Measurements from ENCODE around the gene CPNE4. TPM values are rescaled to one million over a fixed set of nuclear protein-coding genes. Genes with fewer than 3 reads are reported as not detected.

The CPNE4 gene
- total and polyA plus RNA-seq, 4 donors = 3.2 to 22.8 (median 16.7) TPM

DNA sequence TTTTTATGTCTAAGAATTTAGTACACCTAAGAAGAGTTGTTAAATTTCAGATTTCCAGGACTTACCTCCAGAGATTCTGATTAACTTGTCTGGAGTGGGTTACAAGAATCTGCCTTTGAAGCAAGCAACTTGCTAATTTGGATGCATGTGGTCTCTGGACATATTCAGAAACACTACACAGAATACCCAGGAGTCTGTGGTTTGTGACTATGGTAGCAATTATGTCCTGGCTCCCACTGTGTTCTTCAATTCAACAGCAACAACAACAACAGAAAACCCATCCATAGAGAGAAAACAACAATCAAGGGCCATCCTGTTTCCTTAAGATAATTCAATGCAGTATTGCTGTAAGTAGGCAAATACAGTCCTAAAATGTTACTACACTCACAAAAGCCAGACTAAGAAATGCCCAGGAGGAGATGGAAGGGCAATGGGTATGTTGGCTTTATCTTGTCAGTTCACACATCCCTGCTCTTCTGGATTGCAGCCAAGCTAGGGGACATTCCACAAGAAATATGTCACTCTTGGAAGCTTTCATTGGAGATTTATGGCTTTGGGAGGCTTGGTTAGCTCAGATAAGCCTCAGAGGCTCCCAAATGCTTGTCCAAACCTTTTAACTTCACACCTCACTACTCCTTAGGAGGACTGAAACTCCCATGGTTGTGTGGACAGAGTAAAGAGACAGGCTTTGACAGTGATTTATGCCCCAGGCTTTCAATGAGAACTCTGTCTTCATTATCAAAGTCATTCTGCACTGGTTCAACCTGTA is 432.6 kb downstream of the CPNE4 start:
- H3K27ac ChIP-seq (ENCODE audit: low read depth, low read length) = no peak overlapping the region
- DNase-seq (ENCODE audit: low read depth in 4 of 6, low spot score in 6 of 6) = peak in 2 of 6 donors; percentile 7 to 54
- H3K36me3 ChIP-seq (ENCODE audit: control insufficient read depth, insufficient read depth, low read length) = no peaks in the 10 kb centered on the region
- no peaks in the 10 kb centered on the region for H3K4me1 ChIP-seq (ENCODE audit: control insufficient read depth, insufficient read depth, low read length)
- H3K4me3 ChIP-seq (ENCODE audit: low read depth, low read length) = no peak overlapping the region
- no peaks in the 10 kb centered on the region for H3K27me3 ChIP-seq (ENCODE audit: control insufficient read depth, insufficient read depth, low read length)
- no peaks in the 10 kb centered on the region for H3K9me3 ChIP-seq (ENCODE audit: control insufficient read depth, insufficient read depth, low read length)

DNA sequence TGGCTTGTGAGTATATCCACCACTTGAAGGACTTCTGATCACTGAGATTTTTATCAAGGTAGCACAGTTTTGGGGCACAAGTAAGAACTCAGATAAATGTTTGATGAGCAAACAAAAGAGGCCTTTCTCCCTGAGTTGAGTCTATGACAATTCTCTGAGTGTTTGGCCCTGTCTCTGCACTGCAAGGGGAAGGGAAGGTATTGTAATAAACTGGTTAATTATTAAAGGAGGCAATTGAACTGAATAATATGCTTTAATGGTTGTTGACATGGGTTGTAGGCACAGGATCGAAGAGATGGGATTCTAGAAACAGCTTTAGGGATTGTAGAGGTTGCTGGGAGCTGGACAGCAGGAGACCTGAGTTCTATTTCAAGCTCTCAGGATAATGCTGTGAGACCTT is 437.0 kb downstream of the CPNE4 start:
- no peaks in the 10 kb centered on the region for H3K36me3 ChIP-seq (ENCODE audit: control insufficient read depth, insufficient read depth, low read length)
- H3K4me1 ChIP-seq (ENCODE audit: control insufficient read depth, insufficient read depth, low read length) = no peaks in the 10 kb centered on the region
- H3K9me3 ChIP-seq (ENCODE audit: control insufficient read depth, insufficient read depth, low read length) = no peaks in the 10 kb centered on the region
- no peaks in the 10 kb centered on the region for H3K27me3 ChIP-seq (ENCODE audit: control insufficient read depth, insufficient read depth, low read length)
- DNase-seq (ENCODE audit: low read depth in 4 of 6, low spot score in 6 of 6) = no peak
- no peak overlapping the region for H3K4me3 ChIP-seq (ENCODE audit: low read depth, low read length)
- H3K27ac ChIP-seq (ENCODE audit: low read depth, low read length) = no peak overlapping the region
- WGBS (ENCODE audit: insufficient coverage) = no CpG with 5 or more reads among the region's 1 CpG

DNA sequence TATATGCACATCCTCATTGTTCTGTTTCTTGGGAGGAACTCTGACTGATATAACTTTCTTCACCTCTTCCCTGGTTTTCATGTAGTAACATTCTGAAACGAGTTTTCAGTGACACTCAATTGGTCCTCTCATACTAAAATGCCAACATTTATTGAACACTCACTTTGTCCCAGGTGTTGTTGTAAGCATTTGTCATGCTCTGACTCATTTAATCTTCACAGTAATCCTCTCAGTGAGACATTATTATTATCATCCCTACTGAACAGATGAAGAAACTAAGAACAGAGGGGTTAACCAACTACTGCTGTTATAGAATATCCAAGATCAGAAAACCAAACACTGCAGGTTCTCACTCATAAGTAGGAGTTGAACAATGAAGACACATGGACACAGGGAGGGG is 437.9 kb downstream of the CPNE4 start:
- Histone ChIP-seq H3K27me3 (ENCODE audit: control insufficient read depth, insufficient read depth, low read length) (no peaks in the 10 kb centered on the region), H3K4me1 (ENCODE audit: control insufficient read depth, insufficient read depth, low read length) (no peaks in the 10 kb centered on the region), H3K4me3 (ENCODE audit: low read depth, low read length) (no peak overlapping the region), H3K36me3 (ENCODE audit: control insufficient read depth, insufficient read depth, low read length) (no peaks in the 10 kb centered on the region), H3K27ac (ENCODE audit: low read depth, low read length) (no peak overlapping the region), H3K9me3 (ENCODE audit: control insufficient read depth, insufficient read depth, low read length) (no peaks in the 10 kb centered on the region)
- DNase-seq (ENCODE audit: low read depth in 4 of 6, low spot score in 6 of 6) = no peak
- WGBS (ENCODE audit: insufficient coverage) = 83% methylated on average over 1 of the region's 1 CpG

DNA sequence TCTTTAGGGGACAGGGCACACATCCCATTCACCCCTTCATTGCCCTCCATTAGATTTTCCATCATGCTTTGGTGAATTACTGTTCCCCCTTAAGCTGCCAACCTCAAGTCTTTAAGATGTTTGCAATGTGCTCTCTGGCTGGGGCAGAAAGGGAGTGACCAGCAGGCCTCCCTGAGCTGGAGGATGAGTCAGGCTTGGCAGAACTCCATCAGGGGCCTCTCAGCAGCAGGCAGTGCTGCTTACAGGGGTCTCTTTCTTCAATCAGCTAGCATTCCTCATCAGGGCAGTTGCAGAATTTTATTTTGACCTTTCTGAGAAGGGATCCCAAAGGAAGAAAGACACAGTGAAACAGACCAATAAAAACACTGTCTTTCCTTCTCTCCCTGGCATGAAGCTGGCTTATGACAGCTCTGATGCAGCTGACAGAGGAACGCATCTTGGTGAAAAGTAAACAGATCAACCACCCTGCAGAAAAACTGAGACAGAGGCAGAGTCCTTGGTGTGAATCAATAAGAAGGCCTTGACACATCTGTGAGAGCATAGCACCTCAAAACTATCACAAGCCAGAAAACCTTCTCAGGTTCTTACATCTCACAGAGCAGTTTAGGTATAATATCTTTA is 443.3 kb downstream of the CPNE4 start:
- Histone ChIP-seq H3K4me1 (ENCODE audit: control insufficient read depth, insufficient read depth, low read length) (peaks cover 4% of the 10 kb centered on the region), H3K4me3 (ENCODE audit: low read depth, low read length) (no peak overlapping the region), H3K27ac (ENCODE audit: low read depth, low read length) (no peak overlapping the region), H3K36me3 (ENCODE audit: control insufficient read depth, insufficient read depth, low read length) (no peaks in the 10 kb centered on the region), H3K9me3 (ENCODE audit: control insufficient read depth, insufficient read depth, low read length) (no peaks in the 10 kb centered on the region), H3K27me3 (ENCODE audit: control insufficient read depth, insufficient read depth, low read length) (no peaks in the 10 kb centered on the region)
- no CpG with 5 or more reads among the region's 1 CpG for WGBS (ENCODE audit: insufficient coverage)
- peak in 2 of 6 donors; percentile 46 to 53 for DNase-seq (ENCODE audit: low read depth in 4 of 6, low spot score in 6 of 6)

DNA sequence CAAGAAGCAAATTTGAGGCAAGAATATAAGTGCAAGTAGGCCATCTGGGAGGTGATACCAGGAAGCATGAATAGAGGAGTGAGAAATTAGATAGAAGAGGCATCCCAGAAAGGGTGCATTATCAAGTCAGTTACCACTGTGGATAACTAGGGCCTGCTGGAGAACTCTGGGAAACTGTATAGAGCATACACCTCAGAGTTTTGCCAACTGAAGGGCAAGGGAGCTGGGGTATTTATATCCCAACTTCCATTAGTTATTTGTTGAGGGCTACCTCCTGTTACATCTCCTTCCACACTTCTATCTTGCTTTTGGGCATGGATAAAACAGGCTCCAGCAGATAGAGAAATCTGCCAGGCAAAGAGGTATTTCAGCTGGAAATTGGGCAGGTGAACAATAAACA is 448.5 kb downstream of the CPNE4 start:
- Histone ChIP-seq H3K4me3 (ENCODE audit: low read depth, low read length) (no peak overlapping the region), H3K36me3 (ENCODE audit: control insufficient read depth, insufficient read depth, low read length) (no peaks in the 10 kb centered on the region), H3K27me3 (ENCODE audit: control insufficient read depth, insufficient read depth, low read length) (no peaks in the 10 kb centered on the region), H3K27ac (ENCODE audit: low read depth, low read length) (no peak overlapping the region), H3K9me3 (ENCODE audit: control insufficient read depth, insufficient read depth, low read length) (no peaks in the 10 kb centered on the region), H3K4me1 (ENCODE audit: control insufficient read depth, insufficient read depth, low read length) (peaks cover 1% of the 10 kb centered on the region)
- DNase-seq (ENCODE audit: low read depth in 4 of 6, low spot score in 6 of 6) = no peak

DNA sequence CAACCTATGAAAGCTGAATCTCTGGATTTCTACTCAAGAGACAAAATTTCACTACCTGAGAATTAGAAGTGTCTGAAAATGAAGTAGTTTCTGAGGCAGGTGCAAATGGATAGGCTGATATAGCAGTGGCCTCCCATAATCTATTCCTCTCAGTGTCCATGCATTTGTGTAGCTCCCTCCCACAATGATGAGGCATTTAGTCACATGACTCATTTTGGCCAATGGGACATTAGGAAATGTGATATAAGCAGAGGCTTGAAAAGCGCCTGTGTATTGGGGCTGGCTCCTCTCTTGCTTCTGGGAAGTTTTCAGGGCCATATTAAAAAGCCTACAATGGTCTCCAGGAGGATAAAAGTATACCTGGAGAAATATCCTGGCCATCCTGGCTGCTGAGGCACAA is 452.4 kb downstream of the CPNE4 start:
- Histone ChIP-seq H3K9me3 (ENCODE audit: control insufficient read depth, insufficient read depth, low read length) (no peaks in the 10 kb centered on the region), H3K36me3 (ENCODE audit: control insufficient read depth, insufficient read depth, low read length) (no peaks in the 10 kb centered on the region), H3K27me3 (ENCODE audit: control insufficient read depth, insufficient read depth, low read length) (no peaks in the 10 kb centered on the region), H3K4me1 (ENCODE audit: control insufficient read depth, insufficient read depth, low read length) (no peaks in the 10 kb centered on the region), H3K4me3 (ENCODE audit: low read depth, low read length) (no peak overlapping the region), H3K27ac (ENCODE audit: low read depth, low read length) (no peak overlapping the region)
- no peak for DNase-seq (ENCODE audit: low read depth in 4 of 6, low spot score in 6 of 6)
- 100% methylated on average over 1 of the region's 1 CpG for WGBS (ENCODE audit: insufficient coverage)

DNA sequence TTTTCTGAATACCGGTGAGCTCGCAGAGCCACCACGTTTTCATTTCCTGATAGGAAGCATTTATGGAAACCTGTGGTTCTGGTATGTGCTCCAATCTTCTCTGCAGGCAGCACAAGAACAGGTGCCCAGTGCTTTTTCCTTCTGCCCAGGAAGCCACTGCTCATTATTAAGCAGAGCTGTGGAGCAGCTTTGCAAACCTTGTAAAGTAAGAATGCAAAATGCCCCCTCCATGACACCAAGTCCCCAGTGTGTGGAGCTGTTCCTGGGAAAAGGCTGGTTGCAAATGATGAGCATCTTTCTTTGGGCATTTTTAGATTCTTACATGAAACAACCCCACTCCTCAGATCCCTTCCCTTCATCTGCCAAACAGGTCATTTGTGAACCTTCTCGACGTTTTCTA is 466.4 kb downstream of the CPNE4 start:
- DNase-seq (ENCODE audit: low read depth in 4 of 6, low spot score in 6 of 6) = peak in 1 of 6 donors; percentile 9

DNA sequence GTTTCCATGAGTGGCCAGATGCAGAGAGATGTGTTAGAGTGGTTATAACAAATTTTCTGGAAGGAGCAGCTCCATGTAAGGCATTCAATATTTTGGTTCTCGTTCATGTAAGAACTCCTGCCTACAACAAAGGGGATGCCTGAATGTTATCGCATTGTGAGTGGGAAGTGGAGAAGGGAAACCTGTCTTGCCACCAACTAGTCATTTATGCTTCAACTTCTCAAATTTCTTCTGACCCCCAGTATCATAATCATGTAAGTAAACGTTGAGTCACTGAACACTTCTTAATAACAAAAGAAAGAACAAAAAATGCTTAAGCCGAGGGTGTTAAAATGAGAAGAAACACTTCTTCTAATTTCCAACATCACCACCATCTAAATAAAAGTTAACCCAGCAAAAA is 470.0 kb downstream of the CPNE4 start:
- Histone ChIP-seq H3K9me3 (ENCODE audit: control insufficient read depth, insufficient read depth, low read length) (no peaks in the 10 kb centered on the region), H3K36me3 (ENCODE audit: control insufficient read depth, insufficient read depth, low read length) (no peaks in the 10 kb centered on the region), H3K4me3 (ENCODE audit: low read depth, low read length) (no peak overlapping the region), H3K27me3 (ENCODE audit: control insufficient read depth, insufficient read depth, low read length) (no peaks in the 10 kb centered on the region), H3K4me1 (ENCODE audit: control insufficient read depth, insufficient read depth, low read length) (no peaks in the 10 kb centered on the region), H3K27ac (ENCODE audit: low read depth, low read length) (no peak overlapping the region)
- DNase-seq (ENCODE audit: low read depth in 4 of 6, low spot score in 6 of 6) = no peak
- no CpG with 5 or more reads among the region's 4 CpGs for WGBS (ENCODE audit: insufficient coverage)

More for the DNA sequence above, 466.4 kb downstream of the CPNE4 start:
- Histone ChIP-seq H3K36me3 (ENCODE audit: control insufficient read depth, insufficient read depth, low read length) (no peaks in the 10 kb centered on the region), H3K27me3 (ENCODE audit: control insufficient read depth, insufficient read depth, low read length) (no peaks in the 10 kb centered on the region), H3K9me3 (ENCODE audit: control insufficient read depth, insufficient read depth, low read length) (no peaks in the 10 kb centered on the region), H3K27ac (ENCODE audit: low read depth, low read length) (no peak overlapping the region), H3K4me1 (ENCODE audit: control insufficient read depth, insufficient read depth, low read length) (no peaks in the 10 kb centered on the region), H3K4me3 (ENCODE audit: low read depth, low read length) (no peak overlapping the region)
- WGBS (ENCODE audit: insufficient coverage) = 64% methylated on average over 5 of the region's 5 CpGs

DNA sequence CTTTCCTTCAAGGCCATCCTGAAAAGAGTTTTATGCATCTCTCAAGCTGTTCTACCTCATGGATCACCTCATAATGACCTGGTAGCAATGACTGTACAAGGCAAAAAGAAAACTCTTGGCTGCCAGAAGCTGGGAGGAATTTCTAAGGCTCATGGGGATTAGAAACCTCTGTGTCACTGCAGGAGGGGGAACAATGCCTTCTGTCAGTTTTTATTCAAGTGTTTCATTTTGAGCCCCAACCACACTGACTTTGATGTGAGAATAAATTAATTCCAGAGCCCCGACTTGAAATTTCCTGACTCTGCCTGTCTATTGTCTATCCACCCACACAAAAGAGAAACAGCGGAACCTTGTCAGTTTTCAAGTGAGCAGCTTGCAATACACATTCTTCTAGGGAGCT is 473.3 kb downstream of the CPNE4 start:
- Histone ChIP-seq H3K4me1 (ENCODE audit: control insufficient read depth, insufficient read depth, low read length) (no peaks in the 10 kb centered on the region), H3K27ac (ENCODE audit: low read depth, low read length) (peak overlapping the region; percentile 21), H3K36me3 (ENCODE audit: control insufficient read depth, insufficient read depth, low read length) (no peaks in the 10 kb centered on the region), H3K4me3 (ENCODE audit: low read depth, low read length) (no peak overlapping the region), H3K27me3 (ENCODE audit: control insufficient read depth, insufficient read depth, low read length) (no peaks in the 10 kb centered on the region), H3K9me3 (ENCODE audit: control insufficient read depth, insufficient read depth, low read length) (no peaks in the 10 kb centered on the region)
- DNase-seq (ENCODE audit: low read depth in 4 of 6, low spot score in 6 of 6) = peak in 2 of 6 donors; percentile 23 to 25
- WGBS (ENCODE audit: insufficient coverage) = no CpG with 5 or more reads among the region's 2 CpGs

DNA sequence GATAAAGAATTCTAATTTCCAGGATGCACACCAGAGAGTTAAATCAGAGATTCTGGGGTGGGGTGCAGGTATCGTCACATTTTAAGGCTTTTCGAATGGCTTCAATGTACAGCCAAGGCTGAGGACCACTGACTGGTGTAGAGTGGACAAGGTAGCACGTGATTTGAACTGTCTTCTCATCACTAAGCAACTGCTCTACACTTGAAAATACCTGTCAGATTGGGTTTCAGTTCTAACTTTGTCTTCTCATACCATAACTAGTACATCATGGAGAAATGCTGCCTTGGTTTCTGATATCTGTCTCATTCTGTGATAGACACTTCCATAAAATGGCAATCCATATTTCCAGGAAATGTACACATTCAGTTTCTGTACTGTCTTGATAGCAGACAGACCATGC is 474.0 kb downstream of the CPNE4 start:
- H3K4me3 ChIP-seq (ENCODE audit: low read depth, low read length) = no peak overlapping the region
- H3K27me3 ChIP-seq (ENCODE audit: control insufficient read depth, insufficient read depth, low read length) = no peaks in the 10 kb centered on the region
- no peaks in the 10 kb centered on the region for H3K36me3 ChIP-seq (ENCODE audit: control insufficient read depth, insufficient read depth, low read length)
- H3K27ac ChIP-seq (ENCODE audit: low read depth, low read length) = no peak overlapping the region
- no peak for DNase-seq (ENCODE audit: low read depth in 4 of 6, low spot score in 6 of 6)
- no peaks in the 10 kb centered on the region for H3K9me3 ChIP-seq (ENCODE audit: control insufficient read depth, insufficient read depth, low read length)
- no peaks in the 10 kb centered on the region for H3K4me1 ChIP-seq (ENCODE audit: control insufficient read depth, insufficient read depth, low read length)
- no CpG with 5 or more reads among the region's 3 CpGs for WGBS (ENCODE audit: insufficient coverage)

Measured in spinal cord (tissue), 10 donors.